ENCODE measurements around the gene IL6. TPM values are rescaled to one million over a fixed set of nuclear protein-coding genes. Genes with fewer than 3 reads are reported as not detected.
"Not testable (repeated sequence)": the region's sequence is repeated elsewhere in the genome, so short reads cannot be mapped to it uniquely, and the experiment has no call there.

The IL6 gene
- total and polyA plus RNA-seq, 9 of the 15 experiments (the other 6 are each of a cell fraction or from before 2014, with no cell fraction given) = 0.76 to 2.9 (median 1.5) TPM

DNA sequence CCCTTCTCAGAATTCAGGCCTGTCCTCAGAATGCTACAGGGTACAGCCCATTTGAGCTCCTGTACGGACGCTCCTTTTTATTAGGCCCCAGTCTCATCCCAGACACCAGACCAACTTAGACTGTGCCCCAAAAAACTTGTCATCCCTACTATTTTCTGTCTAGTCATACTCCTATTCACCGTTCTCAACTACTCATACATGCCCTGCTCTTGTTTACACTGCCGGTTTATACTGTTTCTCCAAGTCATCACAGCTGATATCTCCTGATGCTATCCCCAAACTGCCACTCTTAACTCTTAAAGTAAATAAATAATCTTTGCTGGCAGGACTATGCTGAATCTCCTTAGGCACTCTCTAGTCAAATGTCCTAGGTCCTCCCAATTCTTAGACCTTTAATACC is 18.8 kb upstream of the IL6 start (continued):
- TF ChIP-seq ARNT (IDR thresholded peaks at IDR 0.05) (0 out of 4 replicates have a peak, but pooled peaks of 1 of the 2 experiments have one; percentile 60), PBX2 (tag; conservative IDR thresholded peaks at IDR 0.05; ENCODE audit: low read depth) (peak; percentile 85), TRIM24 (IDR thresholded peaks at IDR 0.05) (peak in 1 of 2 experiments; percentile 55; a peak in 3 of 4 replicates), ATF7 (IDR thresholded peaks at IDR 0.05) (peak; percentile 63; the same call in 1 of the 2 replicates), ATF3 (IDR thresholded peaks at IDR 0.05) (peak; percentile 50), HDAC2 (IDR thresholded peaks at IDR 0.05) (peak; percentile 40; the same call in 1 of the 2 replicates), FOXA3 (CRISPR knock-in tag; conservative IDR thresholded peaks at IDR 0.05 in 1 of 2, IDR thresholded peaks at IDR 0.05 in 1 of 2) (peak; percentile 91 to 99), ZNF316 (IDR thresholded peaks at IDR 0.05) (peak; percentile 99), NFIC (IDR thresholded peaks at IDR 0.05) (0 out of 2 replicates have a peak, but pooled peaks have one; percentile 15), CTBP1 (IDR thresholded peaks at IDR 0.05; ENCODE audit: borderline replicate concordance) (peak; percentile 33; the same call in 1 of the 2 replicates), POLR2A (conservative IDR thresholded peaks at IDR 0.05) (peak; percentile 58; the same call in 1 of the 2 replicates), BRD9 (IDR thresholded peaks at IDR 0.05; ENCODE audit: low read depth, partially characterized antibody) (peak; percentile 82), POLR2B (IDR thresholded peaks at IDR 0.05; ENCODE audit: low read depth, partially characterized antibody) (peak; percentile 54), EP400 (IDR thresholded peaks at IDR 0.05) (peak; percentile 57; the same call in 1 of the 2 replicates)
- TF ChIP-seq PBX2 (CRISPR knock-in tag; IDR thresholded peaks at IDR 0.05; ENCODE audit: low read depth); ATF3 (CRISPR knock-in tag; conservative IDR thresholded peaks at IDR 0.05): not testable (repeated sequence)
